ENCODE data around the gene HNF4A. TPM values are rescaled to one million over a fixed set of nuclear protein-coding genes. Genes with fewer than 3 reads are reported as not detected.

HNF4A gene
- total and polyA plus RNA-seq, 2 of the 13 experiments (the other 11 are each of a cell fraction or from before 2014, with no cell fraction given): 80.9 to 169 TPM

DNA sequence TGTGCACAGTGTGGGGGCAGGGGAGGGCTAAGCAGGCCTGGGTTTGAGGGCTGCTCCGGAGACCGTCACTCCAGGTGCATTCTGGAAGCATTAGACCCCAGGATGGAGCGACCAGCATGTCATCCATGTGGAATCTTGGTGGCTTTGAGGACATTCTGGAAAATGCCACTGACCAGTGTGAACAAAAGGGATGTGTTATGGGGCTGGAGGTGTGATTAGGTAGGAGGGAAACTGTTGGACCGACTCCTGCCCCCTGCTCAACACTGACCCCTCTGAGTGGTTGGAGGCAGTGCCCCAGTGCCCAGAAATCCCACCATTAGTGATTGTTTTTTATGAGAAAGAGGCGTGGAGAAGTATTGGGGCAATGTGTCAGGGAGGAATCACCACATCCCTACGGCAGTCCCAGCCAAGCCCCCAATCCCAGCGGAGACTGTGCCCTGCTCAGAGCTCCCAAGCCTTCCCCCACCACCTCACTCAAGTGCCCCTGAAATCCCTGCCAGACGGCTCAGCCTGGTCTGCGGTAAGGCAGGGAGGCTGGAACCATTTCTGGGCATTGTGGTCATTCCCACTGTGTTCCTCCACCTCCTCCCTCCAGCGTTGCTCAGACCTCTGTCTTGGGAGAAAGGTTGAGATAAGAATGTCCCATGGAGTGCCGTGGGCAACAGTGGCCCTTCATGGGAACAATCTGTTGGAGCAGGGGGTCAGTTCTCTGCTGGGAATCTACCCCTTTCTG is 76.2 kb downstream of the HNF4A start (continued):
- no peak for TF ChIP-seq MXI1 (IDR thresholded peaks at IDR 0.05; ENCODE audit: borderline replicate concordance, low read depth, low read length)
- TF ChIP-seq, protein P1, sequence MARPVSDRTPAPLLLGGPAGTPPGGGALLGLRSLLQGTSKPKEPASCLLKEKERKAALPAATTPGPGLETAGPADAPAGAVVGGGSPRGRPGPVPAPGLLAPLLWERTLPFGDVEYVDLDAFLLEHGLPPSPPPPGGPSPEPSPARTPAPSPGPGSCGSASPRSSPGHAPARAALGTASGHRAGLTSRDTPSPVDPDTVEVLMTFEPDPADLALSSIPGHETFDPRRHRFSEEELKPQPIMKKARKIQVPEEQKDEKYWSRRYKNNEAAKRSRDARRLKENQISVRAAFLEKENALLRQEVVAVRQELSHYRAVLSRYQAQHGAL (CRISPR knock-in tag; IDR thresholded peaks at IDR 0.05; ENCODE audit: not compliant biosample characterization): no peak
- peak; percentile 42; the same call in 1 of the 2 replicates for TF ChIP-seq ZNF232 (CRISPR knock-in tag; IDR thresholded peaks at IDR 0.05; ENCODE audit: borderline replicate concordance)
- 0 out of 2 replicates have a peak, but pooled peaks have one; percentile 78 for TF ChIP-seq SMAD1 (CRISPR knock-in tag; IDR thresholded peaks at IDR 0.05; ENCODE audit: borderline replicate concordance, low read depth)
- peak; percentile 9; the same call in 1 of the 2 replicates for TF ChIP-seq HOXA3 (CRISPR knock-in tag; IDR thresholded peaks at IDR 0.05)
- TF ChIP-seq ASH2L (IDR thresholded peaks at IDR 0.05; ENCODE audit: insufficient read length, low read depth, low read length): no peak
- TF ChIP-seq ZNF563 (CRISPR knock-in tag; IDR thresholded peaks at IDR 0.05): peak; percentile 70; the same call in 1 of the 2 replicates
- no peak for TF ChIP-seq EP300 (IDR thresholded peaks at IDR 0.05; ENCODE audit: low read depth in 2 of 2, low read length in 2 of 2)
- peak; percentile 32; the same call in 1 of the 2 replicates for TF ChIP-seq EP300 (CRISPR knock-in tag; IDR thresholded peaks at IDR 0.05; ENCODE audit: borderline replicate concordance)
- no peak; the same call in 1 of the 2 replicates for TF ChIP-seq ONECUT2 (CRISPR knock-in tag; IDR thresholded peaks at IDR 0.05)
- TF ChIP-seq ISX (CRISPR knock-in tag; conservative IDR thresholded peaks at IDR 0.05): no peak
- TF ChIP-seq NPAS2 (CRISPR knock-in tag; IDR thresholded peaks at IDR 0.05; ENCODE audit: borderline replicate concordance): no peak
- TF ChIP-seq ETV6 (CRISPR knock-in tag; conservative IDR thresholded peaks at IDR 0.05): no peak
- TF ChIP-seq, protein P2, sequence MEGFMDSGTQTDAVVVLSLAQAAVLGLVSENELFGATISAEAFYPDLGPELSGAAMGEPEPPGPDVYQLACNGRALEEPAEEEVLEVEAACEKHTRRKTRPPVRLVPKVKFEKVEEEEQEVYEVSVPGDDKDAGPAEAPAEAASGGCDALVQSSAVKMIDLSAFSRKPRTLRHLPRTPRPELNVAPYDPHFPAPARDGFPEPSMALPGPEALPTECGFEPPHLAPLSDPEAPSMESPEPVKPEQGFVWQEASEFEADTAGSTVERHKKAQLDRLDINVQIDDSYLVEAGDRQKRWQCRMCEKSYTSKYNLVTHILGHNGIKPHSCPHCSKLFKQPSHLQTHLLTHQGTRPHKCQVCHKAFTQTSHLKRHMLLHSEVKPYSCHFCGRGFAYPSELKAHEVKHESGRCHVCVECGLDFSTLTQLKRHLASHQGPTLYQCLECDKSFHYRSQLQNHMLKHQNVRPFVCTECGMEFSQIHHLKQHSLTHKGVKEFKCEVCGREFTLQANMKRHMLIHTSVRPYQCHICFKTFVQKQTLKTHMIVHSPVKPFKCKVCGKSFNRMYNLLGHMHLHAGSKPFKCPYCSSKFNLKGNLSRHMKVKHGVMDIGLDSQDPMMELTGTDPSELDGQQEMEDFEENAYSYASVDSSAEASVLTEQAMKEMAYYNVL (CRISPR knock-in tag; IDR thresholded peaks at IDR 0.05; ENCODE audit: borderline replicate concordance): peak; percentile 17; the same call in 1 of the 2 replicates
- TF ChIP-seq ZNF572 (CRISPR knock-in tag; IDR thresholded peaks at IDR 0.05): peak; percentile 55; the same call in 1 of the 2 replicates
- TF ChIP-seq GABPB1 (CRISPR knock-in tag; IDR thresholded peaks at IDR 0.05): 0 out of 2 replicates have a peak, but pooled peaks have one; percentile 23
- TF ChIP-seq ZNF607 (CRISPR knock-in tag; IDR thresholded peaks at IDR 0.05; ENCODE audit: borderline replicate concordance): peak; percentile 63; the same call in 1 of the 2 replicates
- TF ChIP-seq FOXJ3 (CRISPR knock-in tag; IDR thresholded peaks at IDR 0.05; ENCODE audit: borderline replicate concordance): no peak
- TF ChIP-seq NR2F1 (CRISPR knock-in tag; IDR thresholded peaks at IDR 0.05): no peak
- TF ChIP-seq TSC22D2 (CRISPR knock-in tag; IDR thresholded peaks at IDR 0.05; ENCODE audit: borderline replicate concordance): peak; percentile 50; the same call in 1 of the 2 replicates
- no peak for TF ChIP-seq ZNF329 (CRISPR knock-in tag; IDR thresholded peaks at IDR 0.05; ENCODE audit: low read depth)
- peak; percentile 12; the same call in 1 of the 2 replicates for TF ChIP-seq TOE1 (CRISPR knock-in tag; IDR thresholded peaks at IDR 0.05)
- TF ChIP-seq, protein P3, sequence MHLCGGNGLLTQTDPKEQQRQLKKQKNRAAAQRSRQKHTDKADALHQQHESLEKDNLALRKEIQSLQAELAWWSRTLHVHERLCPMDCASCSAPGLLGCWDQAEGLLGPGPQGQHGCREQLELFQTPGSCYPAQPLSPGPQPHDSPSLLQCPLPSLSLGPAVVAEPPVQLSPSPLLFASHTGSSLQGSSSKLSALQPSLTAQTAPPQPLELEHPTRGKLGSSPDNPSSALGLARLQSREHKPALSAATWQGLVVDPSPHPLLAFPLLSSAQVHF (CRISPR knock-in tag; IDR thresholded peaks at IDR 0.05): peak; percentile 59; the same call in 1 of the 2 replicates
- peak; percentile 64; the same call in 1 of the 2 replicates for TF ChIP-seq KDM5B (CRISPR knock-in tag; IDR thresholded peaks at IDR 0.05; ENCODE audit: borderline replicate concordance)
- no peak for TF ChIP-seq HMG20A (CRISPR knock-in tag; IDR thresholded peaks at IDR 0.05; ENCODE audit: borderline replicate concordance)
- TF ChIP-seq FOXM1 (CRISPR knock-in tag; IDR thresholded peaks at IDR 0.05): no peak
- TF ChIP-seq CEBPG (CRISPR knock-in tag; IDR thresholded peaks at IDR 0.05): no peak; the same call in 1 of the 2 replicates
